Pancreas (tissue), 10 donors: Measurements from ENCODE around the gene PMM2. TPM values are rescaled to one million over a fixed set of nuclear protein-coding genes. Genes with fewer than 3 reads are reported as not detected.
A peak's percentile ranks its signal among the peaks of the same experiment; 100 is the strongest.

Experiments used
- ATAC-seq, 4 donors: fragments of 200-7000 bp; cut with Tn5 transposase; one replicate each; pipeline versions ENCODE4 v1.8.0 to v1.9.1; 2020; ENCODE audit warnings: mild to moderate bottlenecking in 4 of 4, moderate library complexity in 4 of 4
- DNase-seq, 6 donors: peaks; one replicate each; pipeline ENCODE4 v3.0.0-alpha.2; 2020
- FAIRE-seq: peaks from 2 replicates; lab custom pipeline; 2012; peaks lifted over from hg19 to GRCh38; lab: Jason Lieb, UNC
- H3K27ac ChIP-seq, 4 donors: fragments of 200-600 bp; sonication (generic); 1 replicate in 3 of 4; 2 replicates in 1 of 4; pipeline versions ENCODE4 v1.5.0 to v1.8.0; 2020
- H3K27me3 ChIP-seq, 4 donors: fragments of 200-600 bp; one replicate each; pipeline ENCODE4 v1.8.0; 2021
- H3K36me3 ChIP-seq, 3 donors: fragments of 200-600 bp; sonication (generic) in 1 of 3; one replicate each; pipeline versions ENCODE4 v1.5.0 to v1.8.0; 2020 to 2021
- H3K4me1 ChIP-seq, 3 donors: fragments of 200-600 bp; one replicate each; pipeline ENCODE4 v1.8.0; 2021
- H3K4me3 ChIP-seq, 4 donors: fragments of 200-600 bp; sonication (generic) in 2 of 4; one replicate each; pipeline versions ENCODE4 v1.5.0 to v1.8.0; 2020 to 2021
- H3K9me3 ChIP-seq, 4 donors: fragments of 200-600 bp; one replicate each; pipeline ENCODE4 v1.8.0; 2021
- CTCF ChIP-seq, 4 donors: fragments of 200-600 bp; sonication (generic) in 3 of 4; IDR thresholded peaks; one replicate each; pipeline versions ENCODE4 v1.5.0 to v1.8.0; 2021; ENCODE audit warnings: antibody characterized with exemption in 4 of 4
- WGBS, 2 donors: extraction: QIAGEN DNeasy Blood & Tissue Kit; methylation state at CpG; one replicate each; pipeline ENCODE4 v1.1.7; 2013; 5-methylcytosine and 5-hydroxymethylcytosine counted together
- intact Hi-C, 3 donors: fragments of 100-400 bp; cut with DNase I; formaldehyde crosslinking; loops; one replicate each; pipeline versions ENCODE4 v1.11.1 to v1.14.2; 2022
- polyA plus RNA-seq, 2 donors: library from polyadenylated mRNA; stranded (reverse); fragments of 200-250 nt; gene quantifications; one replicate each; pipeline ENCODE4 v1.2.3, GENCODE V29; 2013
- total RNA-seq, 6 donors: library from RNA; stranded (reverse); fragmentation: NEBNext Ultra II Directional in 4 of 6; extraction: Animal tissue kit (Norgen Biotek cat#: 25700) in 4 of 6; gene quantifications; one replicate each; pipeline versions ENCODE4 v1.2.1 to v1.2.4, GENCODE V29; 2021 to 2023
- donor health status: healthy with polysubstance abuse.
- donor health status: DM: no; HTN: no; CAD: no; lungs with moderate emphysema.
- donor health status: DM: no; HTN: no; CAD: no.
- donor health status: control.
- donor health status: control.
- donor health status: Bipolar disorder and iron deficiency.
- donor health status: DM: yes; HTN: yes; CAD: no.
- donor health status: DM: no; HTN: no; CAD: no.
- donor health status: DM: no; HTN: no; CAD: no.
- donor health status: DM: yes; HTN: yes; CAD: no.

The PMM2 gene
- total and polyA plus RNA-seq, 8 donors: 19.2 to 40.3 (median 28.7) TPM

- 88 to 92% methylated on average over 4 of the region's 4 CpGs for WGBS, 2 donors
- FAIRE-seq (no peak), ATAC-seq (no peak), DNase-seq (no peak)
- TF ChIP-seq CTCF (IDR thresholded peaks at IDR 0.05): no peak
- no peaks in the 10 kb centered on the region for H3K9me3 ChIP-seq
- H3K27me3 ChIP-seq: no peaks in the 10 kb centered on the region
- peaks cover 0 to 34% (median 0%) of the 10 kb centered on the region in 3 donors for H3K36me3 ChIP-seq
- no peak overlapping the region for H3K4me3 ChIP-seq
- no peaks in the 10 kb centered on the region for H3K4me1 ChIP-seq
- H3K27ac ChIP-seq: no peak overlapping the region
- intact Hi-C loops: no loop called here
Observed at GRCh38 chr16:8762254-8762653, 35.4 kb upstream of the PMM2 start.

- Histone ChIP-seq H3K4me1 (no peaks in the 10 kb centered on the region), H3K4me3 (no peak overlapping the region), H3K27me3 (no peaks in the 10 kb centered on the region), H3K36me3 (peaks cover 0 to 37% (median 0%) of the 10 kb centered on the region in 3 donors), H3K9me3 (no peaks in the 10 kb centered on the region), H3K27ac (no peak overlapping the region)
- intact Hi-C loops: no loop called here
- ATAC-seq (no peak), DNase-seq (no peak), FAIRE-seq (no peak)
- TF ChIP-seq CTCF (IDR thresholded peaks at IDR 0.05): no peak
- 94 to 96% methylated on average over 3 of the region's 3 CpGs for WGBS, 2 donors
Observed at GRCh38 chr16:8763083-8763482, 34.6 kb upstream of the PMM2 start.

DNA sequence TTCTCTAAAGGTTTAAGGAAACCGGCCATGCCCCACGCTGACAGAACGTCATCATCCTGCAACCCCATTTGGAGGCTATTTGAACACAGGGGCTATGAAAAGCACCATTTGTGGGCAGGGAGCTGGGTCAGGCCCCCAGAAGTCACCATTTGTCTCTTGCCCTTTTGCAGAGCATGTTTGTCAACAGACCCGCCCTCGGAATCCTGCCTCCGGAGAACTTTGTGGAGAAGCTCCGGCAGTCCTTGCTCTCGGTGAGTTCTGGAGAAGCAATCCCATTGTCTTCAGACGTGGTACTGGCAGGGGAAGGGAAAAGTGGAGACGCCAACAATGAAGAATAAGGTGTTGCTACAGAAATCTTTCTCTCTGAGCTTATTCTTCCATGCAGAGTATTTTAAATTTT lies 33.7 kb upstream of the PMM2 start:
- Histone ChIP-seq H3K27me3 (no peaks in the 10 kb centered on the region), H3K4me3 (no peak overlapping the region), H3K9me3 (no peaks in the 10 kb centered on the region), H3K4me1 (no peaks in the 10 kb centered on the region), H3K36me3 (peaks cover 0 to 45% (median 4%) of the 10 kb centered on the region in 3 donors), H3K27ac (no peak overlapping the region)
- WGBS, 2 donors: 85 to 86% methylated on average over 10 of the region's 10 CpGs
- intact Hi-C loops: no loop called here
- no peak for TF ChIP-seq CTCF (IDR thresholded peaks at IDR 0.05)
- FAIRE-seq: no peak
- no peak for ATAC-seq
- peak in 1 of 6 donors; percentile 34 for DNase-seq

GRCh38 chr16:8764525-8765250 lies 33.0 kb upstream of the PMM2 start:
- Histone ChIP-seq H3K4me1 (no peaks in the 10 kb centered on the region), H3K27ac (no peak overlapping the region), H3K27me3 (no peaks in the 10 kb centered on the region), H3K9me3 (no peaks in the 10 kb centered on the region), H3K36me3 (peaks cover 0 to 47% (median 4%) of the 10 kb centered on the region in 3 donors), H3K4me3 (no peak overlapping the region)
- DNase-seq (no peak), FAIRE-seq (no peak), ATAC-seq (no peak)
- 90 to 92% methylated on average over 18 of the region's 18 CpGs for WGBS, 2 donors
- TF ChIP-seq CTCF (IDR thresholded peaks at IDR 0.05): no peak
- intact Hi-C loops: no loop called here

- Histone ChIP-seq H3K27ac (no peak overlapping the region), H3K9me3 (no peaks in the 10 kb centered on the region), H3K36me3 (peaks cover 0 to 39% (median 4%) of the 10 kb centered on the region in 3 donors), H3K27me3 (no peaks in the 10 kb centered on the region), H3K4me1 (no peaks in the 10 kb centered on the region), H3K4me3 (no peak overlapping the region)
- FAIRE-seq (no peak), ATAC-seq (no peak), DNase-seq (no peak)
- 94 to 97% methylated on average over 8 of the region's 8 CpGs for WGBS, 2 donors
- intact Hi-C loops: no loop called here
- TF ChIP-seq CTCF (IDR thresholded peaks at IDR 0.05): no peak
Observed at GRCh38 chr16:8767176-8767575, 30.5 kb upstream of the PMM2 start.
